ENCODE data around the gene GALNTL6. TPM values are rescaled to one million over a fixed set of nuclear protein-coding genes. Genes with fewer than 3 reads are reported as not detected.
"Not testable (repeated sequence)": the region's sequence is repeated elsewhere in the genome, so short reads cannot be mapped to it uniquely, and the experiment has no call there.

GALNTL6 gene
- total RNA-seq, 1 donor = 0.10 TPM

- no peaks in the 10 kb centered on the region for H3K9me3 ChIP-seq (ENCODE audit: low read depth, low read length)
- H3K27me3 ChIP-seq (ENCODE audit: insufficient read depth, low read length) = no peaks in the 10 kb centered on the region
- no peaks in the 10 kb centered on the region for H3K4me1 ChIP-seq (ENCODE audit: insufficient read depth, low read length)
- H3K4me3 ChIP-seq (ENCODE audit: low read length) = no peak overlapping the region
These were observed 1161.4 kb downstream of the GALNTL6 start for GRCh38 chr4:172974586-172974985.

- Histone ChIP-seq H3K9me3 (ENCODE audit: low read depth, low read length) (no peaks in the 10 kb centered on the region), H3K4me3 (ENCODE audit: low read length) (no peak overlapping the region), H3K27me3 (ENCODE audit: insufficient read depth, low read length) (no peaks in the 10 kb centered on the region), H3K4me1 (ENCODE audit: insufficient read depth, low read length) (no peaks in the 10 kb centered on the region)
These were observed 1162.5 kb downstream of the GALNTL6 start for GRCh38 chr4:172975651-172976229.

- H3K4me3 ChIP-seq (ENCODE audit: low read length); H3K9me3 ChIP-seq (ENCODE audit: low read depth, low read length); H3K4me1 ChIP-seq (ENCODE audit: insufficient read depth, low read length); H3K27me3 ChIP-seq (ENCODE audit: insufficient read depth, low read length): not testable (repeated sequence)
These were observed 1164.4 kb downstream of the GALNTL6 start for GRCh38 chr4:172977491-172978041.

- no peaks in the 10 kb centered on the region for H3K27me3 ChIP-seq (ENCODE audit: insufficient read depth, low read length)
- H3K4me1 ChIP-seq (ENCODE audit: insufficient read depth, low read length) = no peaks in the 10 kb centered on the region
- no peak overlapping the region for H3K4me3 ChIP-seq (ENCODE audit: low read length)
- H3K9me3 ChIP-seq (ENCODE audit: low read depth, low read length) = no peaks in the 10 kb centered on the region
These were observed 1165.6 kb downstream of the GALNTL6 start for GRCh38 chr4:172978848-172979247.

- H3K4me3 ChIP-seq (ENCODE audit: low read length) = no peak overlapping the region
- H3K27me3 ChIP-seq (ENCODE audit: insufficient read depth, low read length) = no peaks in the 10 kb centered on the region
- H3K9me3 ChIP-seq (ENCODE audit: low read depth, low read length) = no peaks in the 10 kb centered on the region
- H3K4me1 ChIP-seq (ENCODE audit: insufficient read depth, low read length) = no peaks in the 10 kb centered on the region
These were observed 1166.1 kb downstream of the GALNTL6 start for GRCh38 chr4:172979332-172979731.

- Histone ChIP-seq H3K27me3 (ENCODE audit: insufficient read depth, low read length) (no peaks in the 10 kb centered on the region), H3K4me3 (ENCODE audit: low read length) (no peak overlapping the region), H3K4me1 (ENCODE audit: insufficient read depth, low read length) (no peaks in the 10 kb centered on the region), H3K9me3 (ENCODE audit: low read depth, low read length) (no peaks in the 10 kb centered on the region)
These were observed 1167.0 kb downstream of the GALNTL6 start for GRCh38 chr4:172980219-172980618.

GRCh38 chr4:172982151-172982590 lies 1169.0 kb downstream of the GALNTL6 start:
- Histone ChIP-seq H3K9me3 (ENCODE audit: low read depth, low read length) (no peaks in the 10 kb centered on the region), H3K4me3 (ENCODE audit: low read length) (no peak overlapping the region), H3K4me1 (ENCODE audit: insufficient read depth, low read length) (no peaks in the 10 kb centered on the region), H3K27me3 (ENCODE audit: insufficient read depth, low read length) (no peaks in the 10 kb centered on the region)

GRCh38 chr4:172983014-172983413 lies 1169.8 kb downstream of the GALNTL6 start:
- Histone ChIP-seq H3K27me3 (ENCODE audit: insufficient read depth, low read length) (no peaks in the 10 kb centered on the region), H3K4me3 (ENCODE audit: low read length) (no peak overlapping the region), H3K4me1 (ENCODE audit: insufficient read depth, low read length) (no peaks in the 10 kb centered on the region), H3K9me3 (ENCODE audit: low read depth, low read length) (no peaks in the 10 kb centered on the region)

- H3K4me3 ChIP-seq (ENCODE audit: low read length) = no peak overlapping the region
- no peaks in the 10 kb centered on the region for H3K4me1 ChIP-seq (ENCODE audit: insufficient read depth, low read length)
- no peaks in the 10 kb centered on the region for H3K27me3 ChIP-seq (ENCODE audit: insufficient read depth, low read length)
- no peaks in the 10 kb centered on the region for H3K9me3 ChIP-seq (ENCODE audit: low read depth, low read length)
These were observed 1170.4 kb downstream of the GALNTL6 start for GRCh38 chr4:172983631-172984030.

GRCh38 chr4:172985552-172985951 lies 1172.3 kb downstream of the GALNTL6 start:
- H3K4me3 ChIP-seq (ENCODE audit: low read length) = no peak overlapping the region
- H3K4me1 ChIP-seq (ENCODE audit: insufficient read depth, low read length) = no peaks in the 10 kb centered on the region
- no peaks in the 10 kb centered on the region for H3K9me3 ChIP-seq (ENCODE audit: low read depth, low read length)
- H3K27me3 ChIP-seq (ENCODE audit: insufficient read depth, low read length) = no peaks in the 10 kb centered on the region

- no peaks in the 10 kb centered on the region for H3K27me3 ChIP-seq (ENCODE audit: insufficient read depth, low read length)
- no peaks in the 10 kb centered on the region for H3K9me3 ChIP-seq (ENCODE audit: low read depth, low read length)
- no peak overlapping the region for H3K4me3 ChIP-seq (ENCODE audit: low read length)
- H3K4me1 ChIP-seq (ENCODE audit: insufficient read depth, low read length) = no peaks in the 10 kb centered on the region
These were observed 1172.9 kb downstream of the GALNTL6 start for GRCh38 chr4:172986114-172986513.

GRCh38 chr4:172989984-172990820 lies 1177.0 kb downstream of the GALNTL6 start:
- no peaks in the 10 kb centered on the region for H3K4me1 ChIP-seq (ENCODE audit: insufficient read depth, low read length)
- no peaks in the 10 kb centered on the region for H3K9me3 ChIP-seq (ENCODE audit: low read depth, low read length)
- H3K4me3 ChIP-seq (ENCODE audit: low read length) = no peak overlapping the region
- no peaks in the 10 kb centered on the region for H3K27me3 ChIP-seq (ENCODE audit: insufficient read depth, low read length)

- H3K27me3 ChIP-seq (ENCODE audit: insufficient read depth, low read length) = no peaks in the 10 kb centered on the region
- H3K4me1 ChIP-seq (ENCODE audit: insufficient read depth, low read length) = no peaks in the 10 kb centered on the region
- no peak overlapping the region for H3K4me3 ChIP-seq (ENCODE audit: low read length)
- H3K9me3 ChIP-seq (ENCODE audit: low read depth, low read length) = no peaks in the 10 kb centered on the region
These were observed 1179.6 kb downstream of the GALNTL6 start for GRCh38 chr4:172992648-172993378.

GRCh38 chr4:172995161-172995560 lies 1182.0 kb downstream of the GALNTL6 start:
- Histone ChIP-seq H3K4me3 (ENCODE audit: low read length) (no peak overlapping the region), H3K27me3 (ENCODE audit: insufficient read depth, low read length) (no peaks in the 10 kb centered on the region), H3K4me1 (ENCODE audit: insufficient read depth, low read length) (peaks cover 5% of the 10 kb centered on the region), H3K9me3 (ENCODE audit: low read depth, low read length) (no peaks in the 10 kb centered on the region)

GRCh38 chr4:172995704-172996103 lies 1182.5 kb downstream of the GALNTL6 start:
- H3K4me3 ChIP-seq (ENCODE audit: low read length) = no peak overlapping the region
- H3K27me3 ChIP-seq (ENCODE audit: insufficient read depth, low read length) = no peaks in the 10 kb centered on the region
- H3K4me1 ChIP-seq (ENCODE audit: insufficient read depth, low read length) = peaks cover 5% of the 10 kb centered on the region
- H3K9me3 ChIP-seq (ENCODE audit: low read depth, low read length) = no peaks in the 10 kb centered on the region

Data from mononuclear cell (primary cell).